ENCODE measurements around the gene PSMD13.
"Not testable (repeated sequence)": the region's sequence is repeated elsewhere in the genome, so short reads cannot be mapped to it uniquely, and the experiment has no call there.

The PSMD13 gene

GRCh38 chr11:285894-286220 lies 49.1 kb downstream of the PSMD13 start:
- in situ Hi-C loops (cut with MboI; ENCODE audit: low sequenced_read_pairs): no loop called here

DNA sequence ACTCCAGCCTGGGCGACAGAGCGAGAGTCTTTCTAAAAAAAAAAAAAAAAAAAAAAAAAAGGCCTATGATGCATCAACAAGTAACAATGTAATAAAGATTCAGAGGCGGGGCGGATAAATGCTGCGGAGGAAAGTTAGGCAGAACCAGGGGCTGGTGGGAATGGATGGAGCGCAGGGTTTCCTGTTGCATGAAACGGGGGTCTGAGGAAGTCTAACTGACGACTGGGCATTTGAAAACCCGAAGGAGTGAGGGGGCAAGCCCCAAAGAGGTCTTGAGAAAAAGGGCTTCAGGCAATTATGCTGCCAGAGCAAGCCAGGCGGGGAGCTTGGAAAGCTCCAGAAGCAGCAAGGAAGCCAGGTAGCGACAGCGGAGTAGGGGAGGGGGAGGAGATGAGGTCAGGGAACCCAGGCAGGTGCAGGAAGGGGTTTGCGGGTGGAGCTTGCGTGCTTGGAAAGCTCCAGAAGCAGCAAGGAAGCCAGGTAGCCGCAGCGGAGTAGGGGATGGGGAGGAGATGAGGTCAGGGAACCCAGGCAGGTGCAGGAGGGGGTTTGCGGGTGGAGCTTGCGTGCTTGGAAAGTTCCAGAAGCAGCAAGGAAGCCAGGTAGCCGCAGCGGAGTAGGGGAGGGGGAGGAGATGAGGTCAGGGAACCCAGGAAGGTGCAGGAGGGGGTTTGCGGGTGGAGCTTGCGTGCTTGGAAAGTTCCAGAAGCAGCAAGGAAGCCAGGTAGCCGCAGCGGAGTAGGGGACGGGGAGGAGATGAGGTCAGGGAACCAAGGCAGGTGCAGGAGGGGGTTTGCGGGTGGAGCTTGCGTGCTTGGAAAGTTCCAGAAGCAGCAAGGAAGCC lies 50.4 kb downstream of the PSMD13 start:
- in situ Hi-C loops (cut with MboI; ENCODE audit: low sequenced_read_pairs): not testable (repeated sequence)

DNA sequence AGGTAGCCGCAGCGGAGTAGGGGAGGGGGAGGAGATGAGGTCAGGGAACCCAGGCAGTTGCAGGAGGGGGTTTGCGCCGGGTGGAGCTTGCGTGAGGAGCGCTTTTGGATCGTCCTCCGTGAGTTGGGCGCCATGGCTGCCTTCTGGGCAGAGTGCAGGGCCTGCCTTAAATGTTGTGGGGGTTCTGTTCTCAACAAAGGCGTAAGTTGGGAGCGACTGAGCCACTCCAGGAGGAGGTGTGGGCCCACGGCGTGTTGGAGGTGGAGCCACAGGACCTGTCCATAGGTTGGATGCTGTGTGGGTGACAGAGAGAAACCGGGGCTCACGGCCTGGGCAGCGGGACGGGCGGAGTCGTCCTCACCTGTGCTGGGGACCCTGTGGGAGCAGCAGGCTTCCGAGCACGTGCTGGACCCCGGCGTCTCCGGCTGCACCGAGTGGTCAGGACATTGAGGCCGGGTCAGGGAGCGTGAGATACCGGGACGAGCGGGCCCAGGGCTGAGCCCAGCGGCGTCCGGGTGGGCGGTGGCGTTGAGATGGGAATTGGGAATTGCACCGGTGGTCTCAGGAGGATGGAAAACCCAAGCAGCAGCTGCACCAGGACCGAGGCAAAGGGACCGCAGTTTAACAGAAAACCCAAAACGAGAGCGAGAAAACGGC lies 51.2 kb downstream of the PSMD13 start:
- in situ Hi-C loops (cut with MboI; ENCODE audit: low sequenced_read_pairs): no loop called here

GRCh38 chr11:288478-289397 lies 52.0 kb downstream of the PSMD13 start, which contains the start of gene PGGHG:
TSS of gene PGGHG (plus strand) at chr11:289126. CDS start at chr11:289817, 691 bp downstream.
- in situ Hi-C loops (cut with MboI; ENCODE audit: low sequenced_read_pairs): no loop called here

- in situ Hi-C loops (cut with MboI; ENCODE audit: low sequenced_read_pairs): no loop called here
Measured at GRCh38 chr11:289398-289711, 52.6 kb downstream of the PSMD13 start.

DNA sequence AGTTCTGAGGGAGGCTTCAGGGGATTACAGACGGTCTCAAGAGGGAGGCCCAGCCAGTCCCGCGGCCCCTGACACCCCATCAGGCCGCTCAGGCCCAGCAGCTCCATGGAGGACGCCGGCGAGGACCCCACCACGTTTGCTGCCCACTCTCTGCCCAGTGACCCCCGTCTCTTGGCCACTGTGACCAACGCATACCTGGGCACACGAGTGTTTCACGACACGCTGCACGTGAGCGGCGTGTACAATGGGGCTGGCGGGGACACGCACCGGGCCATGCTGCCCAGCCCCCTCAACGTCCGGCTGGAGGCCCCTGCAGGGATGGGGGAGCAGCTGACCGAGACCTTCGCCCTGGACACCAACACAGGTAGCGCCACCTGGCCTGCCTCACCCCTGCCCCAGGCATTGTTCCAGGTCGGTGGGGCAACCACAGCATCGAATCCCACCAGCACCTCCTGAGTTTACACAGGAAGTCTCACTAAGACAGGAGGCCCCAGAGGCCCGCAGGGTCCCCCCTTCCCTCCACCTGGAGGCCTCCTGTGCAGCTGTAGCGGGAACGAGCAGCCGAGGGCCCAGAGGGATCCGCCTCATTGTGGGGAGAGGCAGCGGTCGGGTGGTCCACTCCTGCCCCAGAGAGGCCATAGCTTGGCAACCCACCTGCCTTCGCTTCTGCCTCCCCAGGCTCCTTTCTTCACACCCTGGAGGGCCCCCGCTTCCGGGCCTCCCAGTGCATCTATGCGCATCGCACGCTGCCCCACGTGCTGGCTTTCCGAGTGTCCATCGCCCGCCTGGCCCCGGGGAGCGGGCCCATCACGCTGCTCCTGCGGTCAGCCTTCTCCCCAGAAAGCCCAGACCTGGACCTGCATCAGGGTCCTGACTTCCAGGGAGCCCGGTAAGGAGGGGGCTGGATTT lies 53.2 kb downstream of the PSMD13 start:
- in situ Hi-C loops (cut with MboI; ENCODE audit: low sequenced_read_pairs): no loop called here

GRCh38 chr11:290621-291231 lies 54.0 kb downstream of the PSMD13 start:
- in situ Hi-C loops (cut with MboI; ENCODE audit: low sequenced_read_pairs): no loop called here

GRCh38 chr11:291281-292210 lies 54.8 kb downstream of the PSMD13 start:
- in situ Hi-C loops (cut with MboI; ENCODE audit: low sequenced_read_pairs): no loop called here

GRCh38 chr11:292211-293121 lies 55.7 kb downstream of the PSMD13 start:
- in situ Hi-C loops (cut with MboI; ENCODE audit: low sequenced_read_pairs): no loop called here

DNA sequence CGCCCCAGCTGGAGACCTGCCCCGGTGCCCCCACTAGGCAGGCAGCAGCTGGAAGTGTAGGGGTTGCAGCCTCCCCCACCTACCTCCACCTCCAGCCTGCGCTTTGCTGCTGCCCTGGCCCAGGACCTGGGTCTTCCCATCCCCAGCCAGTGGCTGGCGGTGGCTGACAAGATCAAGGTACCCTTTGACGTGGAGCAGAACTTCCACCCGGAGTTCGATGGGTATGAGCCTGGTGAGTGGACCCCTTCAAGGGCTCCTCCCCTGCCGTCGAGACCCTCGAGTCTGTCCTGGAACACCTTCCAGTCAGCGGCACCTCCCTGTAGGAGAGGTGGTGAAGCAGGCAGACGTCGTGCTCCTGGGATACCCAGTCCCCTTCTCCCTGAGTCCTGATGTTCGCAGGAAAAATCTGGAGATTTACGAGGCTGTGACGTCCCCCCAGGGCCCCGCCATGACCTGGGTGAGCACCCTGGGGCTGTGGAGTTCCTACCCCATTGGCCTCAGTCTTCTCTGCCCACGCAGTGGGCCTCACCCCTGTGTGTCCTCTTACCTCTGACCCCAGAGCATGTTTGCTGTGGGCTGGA lies 56.6 kb downstream of the PSMD13 start:
- in situ Hi-C loops (cut with MboI; ENCODE audit: low sequenced_read_pairs): no loop called here

DNA sequence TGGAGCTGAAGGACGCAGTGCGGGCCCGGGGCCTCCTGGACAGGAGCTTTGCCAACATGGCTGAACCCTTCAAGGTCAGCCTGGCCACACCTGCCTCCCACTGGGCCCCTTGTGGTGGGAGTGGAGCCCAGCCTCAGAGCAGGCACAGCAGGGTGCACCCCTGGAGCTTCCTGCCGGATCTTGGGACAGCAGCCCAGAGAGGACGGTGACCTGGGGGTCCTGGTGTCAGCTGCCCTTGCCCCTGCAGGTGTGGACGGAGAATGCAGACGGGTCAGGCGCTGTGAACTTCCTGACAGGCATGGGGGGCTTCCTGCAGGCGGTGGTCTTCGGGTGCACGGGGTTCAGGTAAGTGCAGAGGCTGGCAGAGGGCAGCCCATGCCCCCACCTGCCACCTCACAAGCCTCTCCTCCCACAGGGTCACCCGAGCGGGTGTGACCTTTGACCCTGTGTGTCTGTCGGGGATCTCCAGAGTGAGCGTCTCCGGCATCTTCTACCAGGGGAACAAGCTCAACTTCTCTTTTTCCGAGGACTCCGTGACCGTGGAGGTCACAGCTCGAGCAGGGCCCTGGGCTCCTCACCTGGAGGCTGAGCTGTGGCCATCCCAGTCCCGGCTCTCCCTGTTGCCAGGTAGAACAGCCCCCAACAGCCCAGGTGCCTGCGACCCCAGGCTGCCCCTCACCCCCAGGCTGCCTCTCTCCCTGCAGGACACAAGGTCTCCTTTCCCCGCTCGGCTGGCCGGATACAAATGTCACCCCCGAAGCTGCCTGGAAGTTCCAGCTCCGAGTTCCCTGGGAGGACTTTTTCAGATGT lies 57.3 kb downstream of the PSMD13 start:
- in situ Hi-C loops (cut with MboI; ENCODE audit: low sequenced_read_pairs): no loop called here

DNA sequence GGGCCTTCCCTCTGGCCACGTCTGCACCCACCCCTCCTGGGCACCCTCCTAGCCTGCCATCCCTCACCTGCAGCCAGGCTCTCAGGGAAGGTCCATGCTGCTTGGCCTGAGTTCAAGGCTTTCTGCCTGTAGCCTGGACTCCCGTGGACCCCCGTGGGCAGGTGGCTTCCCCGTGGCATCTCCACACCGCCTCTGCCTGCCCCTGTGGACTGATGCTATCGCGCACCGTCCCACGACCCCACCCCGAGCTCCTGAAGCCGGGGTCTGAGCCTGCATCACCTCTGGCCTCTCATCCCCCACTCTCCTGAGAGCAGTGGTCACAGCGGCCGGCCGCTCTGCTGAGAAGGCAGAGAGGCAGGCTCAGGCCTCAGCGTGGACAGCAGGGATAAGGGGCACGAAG lies 58.0 kb downstream of the PSMD13 start:
- in situ Hi-C loops (cut with MboI; ENCODE audit: low sequenced_read_pairs): no loop called here

DNA sequence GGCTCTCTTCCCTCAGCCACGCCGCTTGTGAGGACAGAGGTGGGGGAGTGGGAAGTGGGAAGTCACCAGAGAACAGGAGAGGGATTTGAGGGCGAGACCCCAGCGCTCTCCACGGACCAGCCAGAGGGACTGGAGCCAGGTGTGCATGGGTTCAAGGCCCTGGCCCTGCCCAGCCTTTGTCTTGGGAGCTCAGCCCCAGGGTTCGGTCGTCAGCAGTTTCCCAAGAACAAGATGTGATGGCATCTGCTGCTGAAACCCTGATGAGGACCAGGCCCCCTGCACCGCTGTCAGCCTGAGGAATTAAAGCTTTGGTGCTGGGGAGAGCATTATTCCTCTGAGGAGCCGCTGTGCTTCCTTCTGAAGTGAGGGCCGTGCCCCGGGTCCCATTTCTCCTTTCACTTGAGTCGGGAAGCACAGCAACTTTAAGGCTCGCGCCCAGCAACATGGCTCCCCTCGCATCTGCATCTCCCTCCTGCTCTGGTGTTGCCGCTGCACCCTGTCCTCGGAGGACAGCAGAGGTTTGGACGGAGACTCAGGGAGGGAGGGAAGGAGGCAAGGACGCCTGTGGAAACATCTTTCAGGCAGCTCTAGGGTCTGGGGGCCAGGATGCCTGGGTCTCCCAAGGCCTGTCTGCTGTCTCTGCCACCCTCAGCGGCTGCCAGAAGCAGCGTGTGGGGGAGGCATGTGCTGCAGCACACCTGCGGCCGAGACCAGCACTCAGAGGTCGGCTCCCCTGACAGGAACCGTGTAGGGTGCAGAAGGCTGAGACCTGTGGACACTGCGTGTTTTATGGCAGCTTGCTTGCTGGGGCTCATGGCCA lies 58.8 kb downstream of the PSMD13 start:
- in situ Hi-C loops (cut with MboI; ENCODE audit: low sequenced_read_pairs): no loop called here

DNA sequence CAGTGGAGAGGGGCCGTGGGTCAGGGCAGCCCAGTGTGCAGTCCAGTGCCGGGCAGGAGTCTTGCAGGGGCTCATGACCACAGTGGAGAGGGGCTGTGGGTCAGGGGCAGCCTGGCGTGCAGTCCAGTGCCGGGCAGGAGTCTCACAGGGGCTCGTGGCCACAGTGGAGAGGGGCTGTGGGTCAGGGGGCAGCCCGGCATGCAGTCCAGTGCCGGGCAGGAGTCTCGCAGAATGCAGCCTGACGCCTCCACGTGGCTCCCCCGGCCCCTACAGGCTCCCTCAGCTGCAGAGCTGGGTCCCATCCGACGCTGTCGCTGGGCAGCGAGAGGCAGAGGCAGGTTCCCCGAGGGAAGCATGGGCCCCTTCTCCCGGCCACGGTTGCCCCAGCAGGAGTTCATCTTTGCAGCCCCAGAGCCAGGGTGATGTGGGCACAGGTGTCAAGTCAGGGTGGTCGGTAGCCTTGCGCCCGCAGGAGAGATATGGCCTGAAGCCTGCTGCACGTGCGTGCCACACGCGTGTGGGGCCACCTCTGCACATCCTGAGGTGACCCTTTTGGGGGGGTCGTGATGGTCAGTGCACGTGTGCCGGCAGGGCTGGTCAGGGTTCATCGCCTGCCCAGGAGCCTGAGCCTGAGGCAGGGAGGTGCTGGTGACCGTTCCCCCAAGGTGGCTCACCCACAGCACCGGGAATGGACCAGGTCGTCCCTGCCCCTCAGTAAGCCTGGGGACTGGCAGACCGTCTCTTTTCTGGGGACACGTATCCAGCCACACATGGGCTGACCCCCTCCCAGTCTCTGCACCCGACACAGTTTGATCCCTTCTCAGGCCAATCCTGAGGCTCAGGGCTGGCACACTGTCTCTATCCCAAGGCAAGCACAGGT lies 59.6 kb downstream of the PSMD13 start:
- in situ Hi-C loops (cut with MboI; ENCODE audit: low sequenced_read_pairs): no loop called here

DNA sequence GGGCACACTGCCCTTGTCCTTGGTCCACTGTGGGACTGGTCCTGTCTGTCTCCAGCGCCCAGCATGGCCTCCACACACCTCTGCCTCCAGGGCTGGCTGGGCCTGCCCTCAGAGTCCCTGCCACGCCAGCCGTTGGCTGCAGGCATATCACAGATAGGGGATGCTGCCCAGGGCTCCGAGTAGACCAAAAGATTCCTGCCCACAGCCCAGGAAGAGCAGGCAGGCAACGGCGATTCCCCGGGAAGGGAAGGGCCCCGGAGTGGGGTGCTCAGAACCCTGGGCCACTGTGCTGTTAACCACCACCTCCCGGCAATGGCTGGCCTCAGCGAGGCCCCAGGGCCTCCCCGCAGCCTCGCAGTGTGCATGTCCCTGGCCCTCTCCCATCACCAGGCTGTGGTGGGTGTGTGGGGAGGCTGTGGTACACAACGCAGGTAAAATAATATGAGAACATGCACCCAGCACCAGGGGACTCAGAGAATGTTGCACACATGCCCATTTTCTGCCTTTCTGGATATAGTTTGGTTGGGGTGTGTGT lies 60.3 kb downstream of the PSMD13 start:
- in situ Hi-C loops (cut with MboI; ENCODE audit: low sequenced_read_pairs): no loop called here

Data from hTERT RPE-1 (cell line).